MG63 (cell line): ENCODE data around the gene FBXO5. TPM values are rescaled to one million over a fixed set of nuclear protein-coding genes. Genes with fewer than 3 reads are reported as not detected.
"Not testable (repeated sequence)": the region's sequence is repeated elsewhere in the genome, so short reads cannot be mapped to it uniquely, and the experiment has no call there.

Experiments used
- DNase-seq: peaks from one replicate; pipeline ENCODE4 v3.0.0-alpha.2; 2020
- H3K27me3 ChIP-seq: fragments of 250-450 bp; sonication (Bioruptor Pico); 2 replicates; pipeline ENCODE4 v1.5.1; 2020; ENCODE audit warnings: mild to moderate bottlenecking, moderate library complexity
- H3K36me3 ChIP-seq: fragments of 250-450 bp; sonication (Bioruptor Pico); 2 replicates; pipeline ENCODE4 v1.5.1; 2020; ENCODE audit warnings: mild to moderate bottlenecking, moderate library complexity
- H3K4me3 ChIP-seq: fragments of 250-450 bp; sonication (Bioruptor Pico); 2 replicates; pipeline ENCODE4 v1.5.1; 2020; ENCODE audit warnings: mild to moderate bottlenecking, moderate library complexity
- H3K9me3 ChIP-seq: fragments of 250-450 bp; sonication (Bioruptor Pico); 2 replicates; pipeline ENCODE4 v1.5.1; 2020; ENCODE audit warnings: mild to moderate bottlenecking, moderate library complexity
- total RNA-seq: library from RNA; depleted of rRNA; stranded (reverse); fragments of >200 nt; shearing (Covaris generic); gene quantifications from 2 replicates; pipeline ENCODE4 v1.2.3, GENCODE V29; 2014; ENCODE audit warnings: low replicate concordance

FBXO5 gene
- total RNA-seq, 1 experiment from 2014 or later: 29.2 TPM

- peaks cover 94% of the 10 kb centered on the region for H3K36me3 ChIP-seq
- no peaks in the 10 kb centered on the region for H3K27me3 ChIP-seq
- no peaks in the 10 kb centered on the region for H3K9me3 ChIP-seq
- no peak for DNase-seq
- H3K4me3 ChIP-seq: no peak overlapping the region
Measured at GRCh38 chr6:152976749-152977148, 6.1 kb downstream of the FBXO5 start.

GRCh38 chr6:152975204-152975915 is 7.5 kb downstream of the FBXO5 start:
- H3K27me3 ChIP-seq: no peaks in the 10 kb centered on the region
- no peak overlapping the region for H3K4me3 ChIP-seq
- H3K9me3 ChIP-seq: no peaks in the 10 kb centered on the region
- no peak for DNase-seq
- peaks cover 97% of the 10 kb centered on the region for H3K36me3 ChIP-seq

GRCh38 chr6:152973916-152974315 is 8.9 kb downstream of the FBXO5 start:
- no peaks in the 10 kb centered on the region for H3K27me3 ChIP-seq
- H3K9me3 ChIP-seq: no peaks in the 10 kb centered on the region
- H3K4me3 ChIP-seq: no peak overlapping the region
- DNase-seq: no peak
- peaks cover 89% of the 10 kb centered on the region for H3K36me3 ChIP-seq

DNA sequence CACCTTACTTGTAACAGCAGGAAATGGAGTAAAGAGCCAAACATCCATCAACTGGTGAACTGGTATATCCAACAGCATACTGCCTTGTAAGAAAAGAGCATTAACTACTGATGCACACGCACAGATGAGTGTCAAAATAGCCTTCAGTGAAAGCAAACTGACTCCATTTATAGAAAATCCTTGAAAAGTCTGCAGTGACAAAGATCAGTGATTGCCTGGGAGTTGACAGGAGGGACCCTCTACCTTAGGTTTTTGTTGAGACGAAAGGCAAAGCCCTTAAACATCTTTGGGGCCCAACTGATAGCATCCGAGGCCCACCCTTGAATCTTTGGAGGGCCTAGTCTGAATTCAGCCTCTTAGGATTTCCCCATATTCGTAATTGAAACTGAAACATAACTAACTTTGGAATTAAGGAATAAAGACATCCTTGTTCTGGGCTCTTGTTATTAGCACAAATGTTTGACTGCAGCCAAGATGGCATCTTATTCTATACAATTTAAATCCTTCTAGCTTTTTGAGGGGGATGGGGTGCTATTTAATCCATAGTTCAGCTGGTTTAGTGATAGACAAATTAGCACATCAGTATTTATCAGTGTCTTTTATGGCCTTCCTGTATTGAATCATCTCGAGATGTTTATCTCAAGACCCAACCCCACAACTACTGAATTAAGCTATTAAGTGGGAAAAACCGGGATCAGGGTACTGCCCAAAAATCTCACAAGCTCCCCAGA is 13.0 kb downstream of the FBXO5 start:
- Histone ChIP-seq H3K4me3 (no peak overlapping the region), H3K36me3 (peaks cover 52% of the 10 kb centered on the region), H3K27me3 (no peaks in the 10 kb centered on the region), H3K9me3 (no peaks in the 10 kb centered on the region)
- no peak for DNase-seq

DNA sequence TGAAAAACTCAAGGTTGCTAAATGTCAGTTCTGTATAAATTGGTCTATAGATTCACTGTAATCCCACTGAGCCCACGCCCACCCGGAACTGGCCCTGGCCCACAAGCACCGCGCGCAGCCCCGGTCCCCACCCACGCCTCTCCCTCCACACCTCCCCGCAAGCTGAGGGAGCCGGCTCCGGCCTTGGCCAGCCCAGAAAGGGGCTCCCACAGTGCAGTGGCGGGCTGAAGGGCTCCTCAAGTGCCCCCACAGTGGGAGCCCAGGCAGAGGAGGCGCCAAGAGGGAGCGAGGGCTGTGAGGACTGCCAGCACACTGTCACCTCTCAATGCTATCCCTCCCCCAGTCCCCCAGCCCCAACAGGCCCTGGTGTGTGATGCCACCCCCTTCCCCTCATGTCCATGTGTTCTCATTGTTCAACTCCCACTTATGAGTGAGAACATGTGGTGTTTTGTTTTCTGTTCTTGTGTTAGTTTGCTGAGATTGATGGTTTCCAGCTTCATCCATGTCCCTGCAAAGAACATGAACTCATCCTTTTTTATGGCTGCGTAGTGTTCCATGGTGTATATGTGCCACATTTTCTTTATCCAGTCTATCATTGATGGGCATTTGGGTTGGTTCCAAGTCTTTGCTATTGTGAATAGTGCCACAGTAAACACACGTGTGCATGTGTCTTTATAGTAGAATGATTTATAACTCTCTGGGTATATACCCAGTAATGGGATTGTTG is 16.5 kb downstream of the FBXO5 start:
- DNase-seq, H3K9me3 ChIP-seq, H3K27me3 ChIP-seq, H3K4me3 ChIP-seq: not testable (repeated sequence)
- peaks cover 17% of the 10 kb centered on the region for H3K36me3 ChIP-seq

- no peaks in the 10 kb centered on the region for H3K9me3 ChIP-seq
- no peaks in the 10 kb centered on the region for H3K36me3 ChIP-seq
- no peak for DNase-seq
- H3K27me3 ChIP-seq: no peaks in the 10 kb centered on the region; the same call in 1 of the 2 replicates
- no peak overlapping the region for H3K4me3 ChIP-seq
Measured at GRCh38 chr6:152959333-152959732, 23.5 kb downstream of the FBXO5 start.

DNA sequence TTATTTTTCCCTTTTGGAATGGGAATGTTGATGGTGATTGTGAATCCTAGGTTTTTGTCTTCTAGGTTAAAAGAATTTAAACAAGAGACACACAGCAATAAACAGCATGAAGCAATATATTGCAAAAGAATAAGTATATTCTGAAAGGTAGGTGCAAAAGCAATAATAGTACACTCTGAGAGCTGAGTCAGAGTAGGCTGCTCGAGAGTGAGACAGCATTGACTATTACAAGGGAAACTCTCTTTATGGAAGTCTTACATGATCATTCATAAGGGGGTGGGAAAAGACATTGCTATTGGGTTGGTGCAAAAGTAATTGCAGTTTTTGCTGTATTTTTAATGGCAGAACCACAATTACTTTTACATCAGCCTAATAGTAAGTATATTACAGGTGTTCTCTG is 25.0 kb downstream of the FBXO5 start:
- no peak for DNase-seq
- H3K36me3 ChIP-seq: no peaks in the 10 kb centered on the region
- no peaks in the 10 kb centered on the region; the same call in 1 of the 2 replicates for H3K27me3 ChIP-seq
- H3K4me3 ChIP-seq: no peak overlapping the region
- no peaks in the 10 kb centered on the region for H3K9me3 ChIP-seq

DNA sequence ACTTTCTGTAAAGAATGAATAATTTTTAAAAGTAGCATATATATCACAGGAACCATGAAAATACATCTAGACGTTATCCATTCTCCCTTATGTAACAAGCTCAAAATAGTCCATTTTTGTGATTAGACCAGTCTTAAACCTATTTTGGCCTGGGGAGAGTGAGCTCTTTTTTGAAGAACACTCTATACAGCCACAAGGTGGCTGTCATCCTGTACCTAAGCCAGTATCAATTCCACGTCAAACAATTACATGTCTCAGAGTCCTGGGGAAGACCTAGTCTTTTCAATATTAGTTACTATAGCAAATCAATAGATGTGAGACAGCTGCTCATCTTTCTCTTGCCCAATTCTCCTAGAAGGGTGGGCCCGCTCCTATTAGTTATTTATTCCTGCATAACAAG is 28.4 kb downstream of the FBXO5 start:
- no peaks in the 10 kb centered on the region for H3K27me3 ChIP-seq
- H3K9me3 ChIP-seq: no peaks in the 10 kb centered on the region
- no peak for DNase-seq
- no peaks in the 10 kb centered on the region for H3K36me3 ChIP-seq
- H3K4me3 ChIP-seq: no peak overlapping the region

DNA sequence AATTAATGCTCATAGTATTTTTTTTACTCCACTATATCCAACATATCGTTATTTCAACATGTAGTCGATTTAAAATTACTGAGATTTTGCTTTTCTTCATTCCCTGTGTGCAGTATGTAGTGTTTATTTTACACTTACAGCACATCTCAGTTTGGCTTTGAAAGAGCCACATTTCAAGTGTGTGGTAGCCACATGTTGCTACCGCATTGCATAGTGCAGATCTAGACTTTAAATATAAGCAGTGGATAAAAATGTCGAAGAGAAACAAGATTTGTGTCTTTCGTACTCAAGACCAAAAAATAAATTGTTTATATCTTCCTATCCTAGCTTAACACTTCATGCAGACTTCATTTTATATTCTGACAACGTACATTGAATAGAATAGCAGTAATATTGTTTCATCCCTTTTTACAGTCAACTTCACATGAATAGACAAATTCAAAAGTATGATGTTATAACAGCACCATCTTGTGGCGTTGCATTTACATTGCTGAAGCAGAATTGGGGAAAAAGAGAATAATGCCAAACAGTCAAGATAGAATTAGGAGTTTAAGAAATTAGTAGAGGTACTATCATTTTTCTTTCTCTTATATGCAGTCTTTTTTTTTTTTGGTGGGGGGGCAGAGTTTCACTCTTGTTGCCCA is 29.9 kb downstream of the FBXO5 start:
- H3K4me3 ChIP-seq: no peak overlapping the region

GRCh38 chr6:152952045-152952444 is 30.8 kb downstream of the FBXO5 start:
- Histone ChIP-seq H3K9me3 (no peaks in the 10 kb centered on the region), H3K4me3 (no peak overlapping the region), H3K27me3 (no peaks in the 10 kb centered on the region), H3K36me3 (no peaks in the 10 kb centered on the region)
- DNase-seq: peak; percentile 21

More for the DNA sequence above, 29.9 kb downstream of the FBXO5 start:
- no peaks in the 10 kb centered on the region for H3K36me3 ChIP-seq
- no peaks in the 10 kb centered on the region for H3K27me3 ChIP-seq
- no peaks in the 10 kb centered on the region for H3K9me3 ChIP-seq
- no peak for DNase-seq

GRCh38 chr6:152950240-152950639 is 32.6 kb downstream of the FBXO5 start:
- no peak for DNase-seq
- Histone ChIP-seq H3K36me3 (no peaks in the 10 kb centered on the region), H3K9me3 (no peaks in the 10 kb centered on the region), H3K27me3 (no peaks in the 10 kb centered on the region), H3K4me3 (no peak overlapping the region)

DNA sequence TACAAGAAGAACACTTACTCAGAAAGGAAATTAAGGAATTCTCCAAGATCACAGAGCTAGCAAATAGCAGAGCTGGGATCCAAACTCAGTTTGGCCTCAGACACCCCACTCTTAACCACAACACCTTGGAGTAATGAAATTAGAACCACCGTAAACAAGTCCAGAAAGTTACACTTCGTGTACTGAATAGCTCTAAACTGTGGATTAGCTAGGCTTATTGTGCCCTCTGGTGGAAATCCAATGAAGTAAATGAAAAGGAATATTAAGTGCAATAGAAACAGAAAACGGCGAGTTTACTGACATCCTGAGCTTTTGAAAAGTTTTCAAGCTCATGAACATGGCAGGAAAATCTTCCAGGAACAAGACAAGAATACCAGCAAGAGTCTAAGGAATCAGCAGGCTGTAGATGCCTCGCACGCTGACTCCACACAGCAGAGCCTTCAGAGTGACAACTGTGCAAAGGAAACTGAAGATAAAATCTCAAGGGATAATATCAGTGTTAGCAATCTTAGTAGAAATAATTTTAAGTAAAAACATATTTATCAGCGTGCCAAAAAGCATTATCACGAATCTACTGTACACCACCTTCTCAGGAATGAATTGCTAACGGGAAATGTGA is 34.6 kb downstream of the FBXO5 start:
- DNase-seq: no peak
- H3K9me3 ChIP-seq: no peaks in the 10 kb centered on the region
- H3K4me3 ChIP-seq: no peak overlapping the region
- H3K36me3 ChIP-seq: no peaks in the 10 kb centered on the region
- H3K27me3 ChIP-seq: no peaks in the 10 kb centered on the region

DNA sequence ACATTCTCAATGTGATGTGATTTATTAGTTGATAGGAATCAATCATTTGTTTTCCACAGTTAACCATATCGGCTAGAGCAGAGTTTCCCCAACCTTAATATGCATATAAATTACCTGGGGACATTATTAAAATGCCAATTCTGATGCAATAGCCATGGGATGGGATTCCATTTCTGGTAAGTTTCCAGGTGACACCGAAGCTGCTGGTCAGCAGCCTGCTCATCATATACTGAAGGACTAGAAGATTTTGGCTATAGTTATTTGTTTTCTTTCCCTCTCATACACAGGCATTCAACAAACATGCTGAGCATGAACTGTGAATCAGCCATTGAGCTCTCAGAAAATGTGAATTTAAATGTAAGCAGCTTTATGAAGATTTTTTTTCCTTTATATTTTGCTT is 35.8 kb downstream of the FBXO5 start:
- no peak for DNase-seq
- Histone ChIP-seq H3K9me3 (no peaks in the 10 kb centered on the region), H3K4me3 (no peak overlapping the region), H3K36me3 (no peaks in the 10 kb centered on the region), H3K27me3 (no peaks in the 10 kb centered on the region)

DNA sequence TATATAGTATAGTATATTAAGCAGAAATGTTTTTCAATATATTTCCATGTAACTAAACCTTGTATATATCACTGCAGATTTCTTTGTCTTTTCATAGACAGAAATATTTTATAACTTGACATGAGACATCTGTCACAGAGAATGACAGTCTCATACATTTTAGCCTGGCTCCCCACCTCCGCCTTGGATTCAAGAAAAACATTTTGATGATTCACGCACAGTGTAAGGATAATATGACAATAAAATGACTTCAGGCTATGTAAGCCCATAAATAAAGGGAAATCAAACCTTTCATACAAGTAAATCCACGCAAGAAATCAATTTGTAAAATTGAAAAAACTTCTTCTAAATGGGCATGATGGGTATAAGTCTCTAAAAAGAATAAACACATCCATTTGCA is 36.4 kb downstream of the FBXO5 start:
- no peaks in the 10 kb centered on the region for H3K36me3 ChIP-seq
- no peaks in the 10 kb centered on the region for H3K27me3 ChIP-seq
- no peak for DNase-seq
- no peak overlapping the region for H3K4me3 ChIP-seq
- H3K9me3 ChIP-seq: no peaks in the 10 kb centered on the region

DNA sequence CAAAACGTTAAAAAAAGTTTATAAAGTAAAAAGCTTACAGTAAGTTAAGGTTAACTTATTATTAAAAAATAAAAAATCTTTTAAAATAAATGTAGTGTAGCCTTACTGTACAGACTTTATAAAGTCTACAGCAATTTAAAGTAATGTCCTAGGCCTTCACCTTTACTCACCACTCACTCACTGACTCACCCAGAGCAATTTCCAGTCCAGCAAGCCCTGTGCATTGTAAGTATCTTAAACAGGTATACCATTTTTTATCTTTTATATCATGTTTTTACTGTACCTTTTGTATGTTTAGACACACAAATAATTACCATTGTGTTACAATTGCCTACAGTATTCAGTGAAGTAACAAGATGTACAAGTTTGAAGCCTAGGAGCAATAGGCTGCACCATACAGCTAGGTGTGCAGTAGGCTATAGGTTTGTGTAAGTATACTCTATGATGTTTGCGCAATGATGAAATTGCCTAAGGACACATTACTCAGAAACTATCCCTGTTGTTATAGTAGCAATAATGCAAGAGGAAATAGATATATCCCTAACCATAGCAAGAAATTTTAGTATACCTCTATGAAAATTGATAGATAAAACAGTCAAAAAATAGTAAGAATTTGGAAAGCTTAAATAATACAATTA is 39.5 kb downstream of the FBXO5 start:
- DNase-seq: no peak
- Histone ChIP-seq H3K4me3 (no peak overlapping the region), H3K9me3 (no peaks in the 10 kb centered on the region), H3K27me3 (no peaks in the 10 kb centered on the region), H3K36me3 (no peaks in the 10 kb centered on the region)

DNA sequence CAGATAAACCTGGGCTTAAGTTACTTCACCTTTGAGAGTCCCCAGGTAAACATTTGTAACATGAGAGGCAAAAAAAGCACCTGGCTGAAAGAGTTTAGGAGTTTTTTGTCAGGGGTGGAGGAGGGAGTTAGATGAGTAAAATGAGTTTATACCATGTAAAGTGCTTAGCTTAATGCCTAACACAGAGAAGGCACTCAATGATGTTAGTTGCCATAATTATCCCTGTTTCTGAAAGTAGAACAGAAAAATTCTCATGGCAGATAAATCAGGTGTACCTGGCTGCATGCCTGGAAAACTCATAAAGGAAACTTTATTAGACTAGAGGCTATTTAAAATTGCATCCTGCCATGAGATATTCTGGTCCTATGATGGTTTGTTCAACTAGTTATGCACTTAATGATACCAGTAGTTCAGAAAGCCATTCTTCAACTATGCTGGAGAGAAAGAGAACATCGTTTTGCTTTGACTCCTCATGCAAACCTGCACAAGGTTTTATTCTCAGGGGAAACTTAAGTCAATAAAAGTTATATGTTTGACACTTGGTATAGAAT is 40.4 kb downstream of the FBXO5 start:
- Histone ChIP-seq H3K27me3 (no peaks in the 10 kb centered on the region), H3K4me3 (no peak overlapping the region), H3K9me3 (no peaks in the 10 kb centered on the region), H3K36me3 (no peaks in the 10 kb centered on the region)
- no peak for DNase-seq
